WTC11 (cell line): ENCODE results near the gene MCAT. TPM values are rescaled to one million over a fixed set of nuclear protein-coding genes. Genes with fewer than 3 reads are reported as not detected.

Experiments used
- ATAC-seq: fragments of 200-7000 bp; cut with Tn5 transposase; 2 replicates; pipeline ENCODE4 v1.10.0; 2021; ENCODE audit warnings: mild to moderate bottlenecking, moderate library complexity
- CTCF ChIA-PET: fragments of 300-600 bp; sonication (Branson Sonifier 250); formaldehyde crosslinking; loops from one replicate; lab custom pipeline; 2021; ENCODE audit warnings: antibody characterized with exemption; lab: Charles Lee
- POLR2A ChIA-PET: fragments of 350-600 bp; sonication (Branson Sonifier 250); formaldehyde crosslinking; loops from one replicate; lab custom pipeline; 2021; ENCODE audit warnings: antibody characterized with exemption; lab: Charles Lee
- DNase-seq: peaks from one replicate; pipeline ENCODE4 v3.0.0; 2021; ENCODE audit warnings: low spot score
- H3K27ac Mint-ChIP-seq: 2 replicates; pipeline ENCODE4 v1.8.0; 2021; ENCODE audit warnings: mixed read lengths
- H3K27me3 Mint-ChIP-seq: 2 replicates; pipeline ENCODE4 v1.8.0; 2021; ENCODE audit warnings: low read depth, mild to moderate bottlenecking, moderate library complexity, mixed read lengths
- H3K36me3 Mint-ChIP-seq: 2 replicates; pipeline ENCODE4 v1.8.0; 2021; ENCODE audit warnings: mixed read lengths
- H3K4me1 Mint-ChIP-seq: 2 replicates; pipeline ENCODE4 v1.8.0; 2022; ENCODE audit warnings: mixed read lengths
- H3K4me3 Mint-ChIP-seq: 2 replicates; pipeline ENCODE4 v1.8.0; 2021; ENCODE audit warnings: mild to moderate bottlenecking, moderate library complexity, mixed read lengths
- H3K9me3 Mint-ChIP-seq: 2 replicates; pipeline ENCODE4 v1.8.0; 2021; ENCODE audit warnings: mixed read lengths
- ATF1 ChIP-seq: sonication (generic); formaldehyde crosslinking; IDR thresholded peaks from 2 replicates; pipeline ENCODE4 v1.8.1; 2023; ENCODE audit warnings: mild to moderate bottlenecking, moderate library complexity, missing genetic modification reagents
- FOXP1 ChIP-seq: sonication (generic); formaldehyde crosslinking; IDR thresholded peaks from 2 replicates; pipeline ENCODE4 v1.8.0; 2022; ENCODE audit warnings: missing genetic modification reagents, mild to moderate bottlenecking, moderate library complexity, borderline replicate concordance
- PREB ChIP-seq: sonication (generic); formaldehyde crosslinking; IDR thresholded peaks from 2 replicates; pipeline ENCODE4 v1.8.1; 2022; ENCODE audit warnings: mild to moderate bottlenecking, missing genetic modification reagents, moderate library complexity, borderline replicate concordance
- SMAD4 ChIP-seq: sonication (generic); formaldehyde crosslinking; IDR thresholded peaks from 2 replicates; pipeline ENCODE4 v1.8.0; 2022; ENCODE audit warnings: mild to moderate bottlenecking, missing genetic modification reagents
- TEAD1 ChIP-seq: sonication (generic); formaldehyde crosslinking; IDR thresholded peaks from 2 replicates; pipeline ENCODE4 v1.8.0; 2022; ENCODE audit warnings: mild to moderate bottlenecking, missing genetic modification reagents
- ZBTB21 ChIP-seq: sonication (generic); formaldehyde crosslinking; IDR thresholded peaks from 2 replicates; pipeline ENCODE4 v1.8.1; 2023; ENCODE audit warnings: mild to moderate bottlenecking, missing genetic modification reagents, borderline replicate concordance
- ZBTB43 ChIP-seq: sonication (generic); formaldehyde crosslinking; IDR thresholded peaks from 2 replicates; pipeline ENCODE4 v1.8.1; 2023; ENCODE audit warnings: mild to moderate bottlenecking, missing genetic modification reagents
- ZNF396 ChIP-seq: fragments of 250-450 bp; sonication (Bioruptor Pico); IDR thresholded peaks from 2 replicates; pipeline ENCODE4 v1.8.0; 2021; ENCODE audit warnings: mild to moderate bottlenecking, moderate library complexity, borderline replicate concordance
- ZNF423 ChIP-seq: fragments of 250-450 bp; sonication (Bioruptor Pico); IDR thresholded peaks from 2 replicates; pipeline ENCODE4 v2.1.2; 2022; ENCODE audit warnings: mild to moderate bottlenecking, moderate library complexity
- ZSCAN18 ChIP-seq: fragments of 250-450 bp; sonication (Bioruptor Pico); IDR thresholded peaks from 2 replicates; pipeline ENCODE4 v2.1.2; 2022; ENCODE audit warnings: mild to moderate bottlenecking, moderate library complexity
- total RNA-seq: library from RNA; stranded (reverse); gene quantifications from 3 replicates; pipeline ENCODE4 v1.2.3, GENCODE V29; 2021
- TF ChIP-seq, protein P1 (sequence below): sonication (generic); formaldehyde crosslinking; IDR thresholded peaks from 2 replicates; pipeline ENCODE4 v1.8.0; 2023; ENCODE audit warnings: missing genetic modification reagents
- TF ChIP-seq, protein P2 (sequence below): fragments of 250-450 bp; sonication (Bioruptor Pico); conservative IDR thresholded peaks from 2 replicates; pipeline ENCODE4 v1.9.0; 2021; ENCODE audit warnings: mild to moderate bottlenecking
- TF ChIP-seq, protein P3 (sequence below): sonication (generic); formaldehyde crosslinking; IDR thresholded peaks from 2 replicates; pipeline ENCODE4 v1.8.1; 2022; ENCODE audit warnings: low read depth, missing genetic modification reagents, borderline replicate concordance

Gene MCAT
- total RNA-seq, 1 experiment from 2014 or later = 18.5 TPM

GRCh38 chr22:43128928-43129424 is 14.2 kb downstream of the MCAT start:
- DNase-seq (peak; percentile 33), ATAC-seq (peak; percentile 28; the same call in 1 of the 2 replicates)
- H3K4me3 Mint-ChIP-seq = no peak overlapping the region
- no peaks in the 10 kb centered on the region for H3K9me3 Mint-ChIP-seq
- H3K27ac Mint-ChIP-seq = no peak overlapping the region
- CTCF ChIA-PET = no interaction called here
- H3K36me3 Mint-ChIP-seq = peaks cover 5% of the 10 kb centered on the region
- no peaks in the 10 kb centered on the region for H3K27me3 Mint-ChIP-seq
- peak; percentile 81 for TF ChIP-seq ZNF423
- TF ChIP-seq, protein P1, sequence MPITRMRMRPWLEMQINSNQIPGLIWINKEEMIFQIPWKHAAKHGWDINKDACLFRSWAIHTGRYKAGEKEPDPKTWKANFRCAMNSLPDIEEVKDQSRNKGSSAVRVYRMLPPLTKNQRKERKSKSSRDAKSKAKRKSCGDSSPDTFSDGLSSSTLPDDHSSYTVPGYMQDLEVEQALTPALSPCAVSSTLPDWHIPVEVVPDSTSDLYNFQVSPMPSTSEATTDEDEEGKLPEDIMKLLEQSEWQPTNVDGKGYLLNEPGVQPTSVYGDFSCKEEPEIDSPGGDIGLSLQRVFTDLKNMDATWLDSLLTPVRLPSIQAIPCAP = no peak
- TF ChIP-seq, all 79 proteins: peak for 1
- H3K4me1 Mint-ChIP-seq = peaks cover 9% of the 10 kb centered on the region
- POLR2A ChIA-PET = no interaction called here

DNA sequence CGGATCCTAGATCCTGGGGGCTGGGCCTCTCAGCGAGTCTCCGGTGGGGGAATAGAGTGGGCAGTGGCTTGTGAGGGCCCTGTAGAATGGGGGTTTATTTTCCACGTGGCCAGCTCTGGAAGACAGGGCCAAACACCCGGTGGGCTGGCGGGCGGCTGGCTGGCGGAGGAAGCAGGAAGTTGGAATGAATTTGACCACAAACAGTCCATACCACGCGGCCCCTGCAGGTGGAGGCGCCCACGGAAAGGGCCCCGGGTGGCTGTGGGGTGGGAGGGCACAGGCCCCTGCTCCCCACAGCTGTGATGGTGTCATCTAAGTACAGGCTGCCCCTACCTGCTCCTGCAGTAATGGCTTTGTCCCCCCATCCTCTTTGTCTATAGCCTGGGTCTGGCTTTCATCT is 15.1 kb downstream of the MCAT start:
- Mint-ChIP-seq H3K36me3 (peaks cover under 1% of the 10 kb centered on the region; the same call in 1 of the 2 replicates), H3K4me3 (no peak overlapping the region), H3K4me1 (peaks cover 9% of the 10 kb centered on the region), H3K27ac (no peak overlapping the region), H3K9me3 (no peaks in the 10 kb centered on the region), H3K27me3 (no peaks in the 10 kb centered on the region)
- CTCF ChIA-PET = interaction anchor here (0.9 kb wide), 1 partner anchor 261 kb away, joined by 3 read pairs; no protein-coding TSS in a partner anchor
- ATAC-seq (no peak), DNase-seq (no peak)
- TF ChIP-seq, protein P2, sequence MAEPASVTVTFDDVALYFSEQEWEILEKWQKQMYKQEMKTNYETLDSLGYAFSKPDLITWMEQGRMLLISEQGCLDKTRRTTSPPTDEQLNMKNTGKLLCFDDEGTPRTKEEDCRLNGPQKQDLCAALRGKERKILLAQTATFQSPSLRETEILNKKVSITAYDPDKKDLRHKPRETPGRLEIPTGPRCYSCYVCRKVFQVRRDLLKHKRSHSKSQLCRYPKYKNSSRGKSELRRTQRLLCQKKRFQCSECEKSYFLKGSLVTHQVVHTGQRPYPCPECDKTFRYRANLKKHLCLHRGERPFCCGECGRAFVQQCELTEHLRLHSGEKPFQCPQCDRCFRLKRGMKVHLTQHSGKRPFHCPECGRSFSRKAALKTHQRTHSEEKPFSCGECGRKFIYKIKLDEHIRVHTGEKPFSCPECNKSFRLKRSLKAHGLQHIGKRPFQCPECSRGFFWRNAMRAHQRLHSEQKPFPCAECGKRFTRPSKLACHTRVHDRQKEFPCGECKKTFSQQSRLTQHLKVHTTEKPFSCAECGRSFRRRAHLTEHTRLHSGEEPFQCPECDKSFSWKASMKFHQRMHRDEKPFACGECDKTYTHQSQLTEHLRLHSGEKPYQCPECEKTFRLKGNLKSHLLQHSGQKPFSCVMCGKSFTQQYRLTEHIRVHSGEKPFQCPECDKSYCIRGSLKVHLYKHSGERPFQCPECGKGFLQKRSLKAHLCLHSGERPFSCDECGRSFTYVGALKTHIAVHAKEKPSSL (CRISPR knock-in tag) = no peak
- TF ChIP-seq ZBTB21 (no peak), SMAD4 (no peak), TEAD1 (no peak)
- TF ChIP-seq, protein P3, sequence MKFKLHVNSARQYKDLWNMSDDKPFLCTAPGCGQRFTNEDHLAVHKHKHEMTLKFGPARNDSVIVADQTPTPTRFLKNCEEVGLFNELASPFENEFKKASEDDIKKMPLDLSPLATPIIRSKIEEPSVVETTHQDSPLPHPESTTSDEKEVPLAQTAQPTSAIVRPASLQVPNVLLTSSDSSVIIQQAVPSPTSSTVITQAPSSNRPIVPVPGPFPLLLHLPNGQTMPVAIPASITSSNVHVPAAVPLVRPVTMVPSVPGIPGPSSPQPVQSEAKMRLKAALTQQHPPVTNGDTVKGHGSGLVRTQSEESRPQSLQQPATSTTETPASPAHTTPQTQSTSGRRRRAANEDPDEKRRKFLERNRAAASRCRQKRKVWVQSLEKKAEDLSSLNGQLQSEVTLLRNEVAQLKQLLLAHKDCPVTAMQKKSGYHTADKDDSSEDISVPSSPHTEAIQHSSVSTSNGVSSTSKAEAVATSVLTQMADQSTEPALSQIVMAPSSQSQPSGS (CRISPR knock-in tag) = no peak
- POLR2A ChIA-PET = no interaction called here

DNA sequence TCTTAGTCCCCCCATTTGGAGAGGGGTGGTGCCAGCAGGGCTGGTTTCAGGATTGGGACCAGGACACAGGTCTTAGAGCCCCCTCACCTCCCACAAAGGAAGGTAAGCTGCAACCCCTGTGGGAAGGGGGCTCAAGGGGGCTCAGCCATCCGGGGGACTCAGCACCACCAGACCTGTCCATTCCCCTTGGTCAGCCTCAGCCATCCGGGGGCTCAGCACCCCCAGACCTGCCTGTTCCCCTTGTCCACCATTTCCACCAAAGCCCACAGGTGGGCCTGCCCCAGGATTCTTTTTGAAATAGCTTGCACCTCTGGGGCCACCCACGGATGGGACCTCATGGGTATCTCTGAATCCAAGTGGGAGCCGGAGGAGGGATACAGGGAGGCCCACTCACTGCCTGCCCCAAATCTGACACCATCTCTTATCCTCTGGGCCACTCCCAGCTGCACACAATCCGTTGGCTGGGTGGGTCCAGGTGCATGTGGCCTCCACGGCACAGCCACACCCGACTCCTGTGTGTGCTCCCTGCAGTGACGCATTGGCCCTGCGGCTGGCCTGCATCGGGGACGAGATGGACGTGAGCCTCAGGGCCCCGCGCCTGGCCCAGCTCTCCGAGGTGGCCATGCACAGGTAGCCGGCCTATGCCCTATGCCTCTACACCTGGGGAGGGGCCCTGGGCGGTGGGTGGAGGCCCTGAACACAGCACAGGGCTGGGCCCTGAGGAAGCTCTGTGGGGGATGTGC is 15.9 kb downstream of the MCAT start:
- H3K36me3 Mint-ChIP-seq = no peaks in the 10 kb centered on the region
- no peak for TF ChIP-seq ZBTB43 (CRISPR knock-in tag)
- TF ChIP-seq TEAD1 = no peak
- TF ChIP-seq ZSCAN18 (CRISPR knock-in tag) = no peak
- no peak for TF ChIP-seq ZNF396 (CRISPR knock-in tag)
- no peak for TF ChIP-seq ATF1 (CRISPR knock-in tag)
- no peak for TF ChIP-seq FOXP1 (CRISPR knock-in tag)
- TF ChIP-seq PREB (CRISPR knock-in tag) = no peak
- TF ChIP-seq, all 79 proteins: peak for 0
- H3K27me3 Mint-ChIP-seq = no peaks in the 10 kb centered on the region
- DNase-seq = no peak
- ChIA-PET CTCF (interaction anchor here (0.9 kb wide), 1 partner anchor 260 kb away, joined by 3 read pairs; no protein-coding TSS in a partner anchor), POLR2A (interaction anchor here (0.6 kb wide), 1 partner anchor 39 kb away, joined by 5 read pairs; no protein-coding TSS in a partner anchor)
- no peak overlapping the region for H3K27ac Mint-ChIP-seq
- H3K4me1 Mint-ChIP-seq = peaks cover 9% of the 10 kb centered on the region
- no peak for ATAC-seq
- H3K4me3 Mint-ChIP-seq = no peak overlapping the region
- no peaks in the 10 kb centered on the region for H3K9me3 Mint-ChIP-seq
